Body of pancreas (tissue), 4 donors: Measurements from ENCODE around the gene CRBN.

Source experiments
- CTCF ChIP-seq, 7 experiments: fragments of 450-650 bp in 4 of 7; fragments of 200-600 bp in 3 of 7; sonication (generic) in 3 of 7; IDR thresholded peaks; one replicate each; pipeline ENCODE4 v1.5.1; 2016 to 2019; ENCODE audit warnings: antibody characterized with exemption in 7 of 7
- POLR2A ChIP-seq, 3 donors: fragments of 450-650 bp; IDR thresholded peaks; one replicate each; pipeline ENCODE4 v1.6.1; 2016; ENCODE audit warnings: antibody characterized with exemption in 3 of 3, mild to moderate bottlenecking in 2 of 3

DNA sequence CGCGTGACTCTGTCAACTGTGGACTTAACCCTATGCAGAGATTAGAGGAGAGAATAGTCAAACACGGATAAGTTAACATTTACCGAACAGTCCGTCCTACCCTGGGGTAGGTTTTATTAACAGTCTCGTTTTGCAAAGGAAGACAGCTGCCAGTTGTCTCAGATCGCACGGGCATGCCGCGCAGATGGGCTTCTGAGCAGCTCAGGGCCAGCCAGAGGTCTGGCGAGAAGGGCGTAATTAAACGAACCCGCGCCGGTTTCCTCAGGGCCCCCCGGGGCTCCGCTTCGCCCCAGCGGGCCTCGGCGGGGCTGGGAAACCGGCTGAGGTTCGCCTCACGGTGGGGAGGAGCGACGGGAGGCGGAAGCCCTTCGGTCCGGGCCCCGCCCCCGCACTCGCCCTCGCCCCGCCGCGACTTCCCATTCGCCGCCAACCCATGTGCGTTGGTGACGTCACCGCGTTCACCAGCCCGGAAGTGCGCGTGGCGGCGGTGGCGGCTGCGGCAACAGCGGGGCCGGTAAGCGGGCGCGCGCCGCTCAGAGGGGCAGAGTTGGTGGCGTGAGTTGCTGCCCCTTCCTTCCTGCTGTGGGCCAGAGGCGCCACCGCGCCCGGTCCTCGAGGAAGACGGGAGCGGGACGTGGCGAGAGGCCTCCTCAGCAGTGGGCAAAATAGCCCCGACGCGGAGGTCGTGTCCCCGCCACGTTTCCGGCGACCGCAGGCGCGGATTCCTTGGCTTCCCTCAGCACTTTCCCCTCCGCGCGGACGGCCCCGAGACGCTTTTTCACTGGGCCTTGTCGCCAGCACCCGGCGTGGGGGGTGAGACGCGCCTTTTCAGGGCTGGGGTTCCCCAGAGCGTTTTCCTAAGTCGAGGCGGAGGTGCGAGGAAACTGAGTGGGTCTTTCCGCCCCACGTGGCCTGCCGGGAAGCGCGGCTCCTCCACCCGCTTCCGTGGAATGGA, 52.7 kb downstream of the CRBN start, which contains the start of gene TRNT1:
- TF ChIP-seq CTCF (IDR thresholded peaks at IDR 0.05) (peak in 1 of 7 experiments; percentile 13), POLR2A (IDR thresholded peaks at IDR 0.05) (peak; percentile 90 to 94 (median 94))
